K562 (cell line): ENCODE data around the gene CHTOP. TPM values are rescaled to one million over a fixed set of nuclear protein-coding genes. Genes with fewer than 3 reads are reported as not detected.

Experiments
- ARID4B ChIP-seq: sonication (generic); formaldehyde crosslinking; IDR thresholded peaks from 2 replicates; pipeline ENCODE4 v1.8.0; 2022; ENCODE audit warnings: mild to moderate bottlenecking, missing genetic modification reagents
- CHCHD3 ChIP-seq: fragments of 250-450 bp; sonication (Bioruptor Pico); IDR thresholded peaks from 2 replicates; pipeline ENCODE4 v2.1.2; 2022; ENCODE audit warnings: mild to moderate bottlenecking
- DEAF1 ChIP-seq: fragments of 450-650 bp; formaldehyde crosslinking; IDR thresholded peaks from 2 replicates; pipeline ENCODE4 v1.4.0; 2020; ENCODE audit warnings: mild to moderate bottlenecking, moderate library complexity
- DLX4 ChIP-seq: fragments of 250-450 bp; sonication (Bioruptor Pico); IDR thresholded peaks from 2 replicates; pipeline ENCODE4 v1.6.1; 2021; ENCODE audit warnings: mild to moderate bottlenecking
- HDAC6 ChIP-seq: IDR thresholded peaks from 2 replicates; pipeline ENCODE4 v1.6.1; 2012; ENCODE audit warnings: low read depth, mild to moderate bottlenecking, control low read depth, inconsistent platforms, low read length, moderate library complexity
- MAX ChIP-seq: sonication (generic); formaldehyde crosslinking; IDR thresholded peaks from 2 replicates; pipeline ENCODE4 v1.9.0; 2022; ENCODE audit warnings: mild to moderate bottlenecking, missing genetic modification reagents
- MTF1 ChIP-seq: fragments of 250-450 bp; sonication (Bioruptor Pico); IDR thresholded peaks from 2 replicates; pipeline ENCODE4 v1.9.0; 2021; ENCODE audit warnings: moderate library complexity, mild to moderate bottlenecking, inconsistent platforms, borderline replicate concordance
- NCOA1 ChIP-seq: fragments of 450-650 bp; IDR thresholded peaks from 2 replicates; pipeline ENCODE4 v1.6.1; 2016; ENCODE audit warnings: low read depth
- OTX1 ChIP-seq: fragments of 450-650 bp; formaldehyde crosslinking; IDR thresholded peaks from 2 replicates; pipeline ENCODE4 v1.4.0; 2022; ENCODE audit warnings: mild to moderate bottlenecking
- POLR2AphosphoS5 ChIP-seq: IDR thresholded peaks from 2 replicates; pipeline ENCODE4 v1.6.1; 2011; ENCODE audit warnings: mild to moderate bottlenecking, low read depth, low read length, moderate library complexity; ENCODE audit not compliant: control insufficient read depth, insufficient read depth
- POLR2H ChIP-seq: IDR thresholded peaks from 2 replicates; pipeline ENCODE4 v1.6.1; 2016; ENCODE audit warnings: missing genetic modification characterization, low read depth, mild to moderate bottlenecking, control low read depth, missing compliant biosample characterization, moderate library complexity
- RNF219 ChIP-seq: fragments of 250-450 bp; sonication (Bioruptor Pico); IDR thresholded peaks from 2 replicates; pipeline ENCODE4 v1.5.0; 2022; ENCODE audit warnings: mild to moderate bottlenecking
- SREBF2 ChIP-seq: sonication (generic); formaldehyde crosslinking; IDR thresholded peaks from 2 replicates; pipeline ENCODE4 v1.4.0; 2020; ENCODE audit warnings: mild to moderate bottlenecking, missing genetic modification reagents
- YBX1 ChIP-seq: fragments of 450-650 bp; IDR thresholded peaks from 2 replicates; pipeline ENCODE4 v1.7.1; 2016; ENCODE audit warnings: mild to moderate bottlenecking
- ZNF449 ChIP-seq: fragments of 250-450 bp; sonication (Bioruptor Pico); IDR thresholded peaks from 2 replicates; pipeline ENCODE4 v1.8.0; 2022; ENCODE audit warnings: moderate library complexity, mild to moderate bottlenecking, inconsistent platforms
- ZNF717 ChIP-seq: fragments of 250-450 bp; sonication (Bioruptor Pico); IDR thresholded peaks from 2 replicates; pipeline ENCODE4 v1.5.0; 2021
- polyA plus RNA-seq, 8 experiments: library from polyadenylated mRNA; depleted of rRNA in 4 of 8; stranded (reverse) in 5 of 8; unstranded in 3 of 8; fragments of >200 nt; fragmentation: Nextera tagmentation in 2 of 8; fragmentation: Illumina TruSeq in 1 of 8; extraction: Ambion mirVana in 2 of 8; extraction: Trizol in 1 of 8; gene quantifications; 2 replicates each; pipeline versions ENCODE4 v1.2.1 to v1.2.3, GENCODE V29; 2011 to 2014; ENCODE audit warnings: inconsistent platforms in 1 of 8, missing spikeins in 1 of 8
- total RNA-seq, 7 experiments: library from RNA; depleted of rRNA in 6 of 7; stranded (reverse); fragments of >200 nt in 6 of 7; fragmentation: Illumina TruSeq in 2 of 7; extraction: Trizol in 2 of 7; gene quantifications; 2 replicates each; pipeline versions ENCODE4 v1.2.1 to v1.2.3, GENCODE V29; 2011 to 2021; ENCODE audit warnings: low replicate concordance in 1 of 7

The CHTOP gene
- total and polyA plus RNA-seq, 9 of the 15 experiments (the other 6 are each of a cell fraction or from before 2014, with no cell fraction given) = 10.2 to 91.8 (median 60.8) TPM

- TF ChIP-seq MAX (CRISPR knock-in tag) (no peak; the same call in 1 of the 2 replicates), ZNF449 (CRISPR knock-in tag) (no peak), HDAC6 (no peak), DEAF1 (no peak), POLR2H (tag) (no peak), SREBF2 (CRISPR knock-in tag) (no peak), YBX1 (no peak), ARID4B (no peak), OTX1 (CRISPR knock-in tag) (no peak), MTF1 (CRISPR knock-in tag) (no peak), DLX4 (CRISPR knock-in tag) (no peak), NCOA1 (no peak), RNF219 (CRISPR knock-in tag) (no peak), ZNF717 (CRISPR knock-in tag) (no peak), POLR2AphosphoS5 (0 out of 2 replicates have a peak, but pooled peaks have one; percentile 28), CHCHD3 (CRISPR knock-in tag) (no peak)
These were observed 5.9 kb upstream of the CHTOP start, which contains the start of gene S100A1 (continued) for GRCh38 chr1:153627715-153628626.
